A673 (cell line): ENCODE data around the gene BEGAIN.

Source experiments
- CTCF ChIP-seq: fragments of 300-800, 200-600 bp; sonication (generic); conservative IDR thresholded peaks from 2 replicates; pipeline ENCODE4 v1.5.1; 2017; ENCODE audit warnings: low read depth, mild to moderate bottlenecking, antibody characterized with exemption, low read length, moderate library complexity, mixed read lengths
- EZH2 ChIP-seq: fragments of 200-600 bp; sonication (generic); IDR thresholded peaks from 2 replicates; pipeline ENCODE4 v1.6.1; 2017; ENCODE audit warnings: borderline replicate concordance, low read depth, mild to moderate bottlenecking, mixed read lengths, antibody characterized with exemption, low read length; ENCODE audit not compliant: poor library complexity, severe bottlenecking

- no peak for TF ChIP-seq CTCF
- TF ChIP-seq EZH2 = no peak
These were observed 670 bp upstream of the BEGAIN start for GRCh38 chr14:100587763-100588411.
